GM18951 (cell line): ENCODE measurements around the gene HIPK2.

Experiments
- POLR2A ChIP-seq: IDR thresholded peaks from 4 replicates; pipeline ENCODE4 v1.6.1; 2011; ENCODE audit warnings: mild to moderate bottlenecking; ENCODE audit not compliant: insufficient read length, insufficient read depth; ENCODE audit errors: extremely low read depth
- in situ Hi-C: fragments of 300-500 bp; cut with MboI; formaldehyde crosslinking; loops from one replicate; pipeline ENCODE4 v1.12.0; 2022; ENCODE audit warnings: low sequenced_read_pairs, mixed read lengths, inconsistent platforms; ENCODE audit not compliant: unreplicated experiment

The HIPK2 gene

GRCh38 chr7:139648391-139648861 lies 129.4 kb downstream of the HIPK2 start:
- in situ Hi-C loops = loop anchor here (10.0 kb wide), 2 partner anchors 126 to 356 kb away; partner anchors contain the start of gene HIPK2
- no peak for TF ChIP-seq POLR2A

GRCh38 chr7:139647814-139648390 lies 129.9 kb downstream of the HIPK2 start:
- no peak for TF ChIP-seq POLR2A
- in situ Hi-C loops = loop anchor here (10.0 kb wide), 2 partner anchors 127 to 357 kb away; partner anchors contain the start of gene HIPK2

DNA sequence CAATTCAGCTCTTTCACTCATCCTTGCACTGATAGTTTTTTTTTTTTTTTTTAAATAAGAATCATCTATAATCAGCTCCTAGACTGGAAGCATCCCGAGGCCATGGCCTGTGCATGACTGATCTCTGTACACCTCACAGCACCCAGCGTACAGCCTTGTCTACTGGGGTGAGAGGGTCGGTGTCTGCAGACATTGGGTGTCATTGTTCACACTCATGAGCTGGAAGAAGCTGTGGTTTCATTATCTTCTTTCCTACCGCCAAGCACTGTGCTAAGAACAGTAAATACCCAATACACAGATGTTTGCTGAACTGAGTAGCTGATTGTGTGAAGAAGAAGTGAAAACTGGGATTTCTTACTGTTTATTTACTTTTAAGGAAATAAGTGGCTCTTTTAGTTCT lies 130.7 kb downstream of the HIPK2 start:
- in situ Hi-C loops = loop anchor here (10.0 kb wide), 2 partner anchors 128 to 358 kb away; partner anchors contain the start of gene HIPK2
- no peak for TF ChIP-seq POLR2A

GRCh38 chr7:139646566-139646965 lies 131.2 kb downstream of the HIPK2 start:
- TF ChIP-seq POLR2A = no peak
- in situ Hi-C loops = loop anchor here (10.0 kb wide), 2 partner anchors 128 to 358 kb away; partner anchors contain the start of gene HIPK2

- in situ Hi-C loops = loop anchor here (10.0 kb wide), 2 partner anchors 129 to 359 kb away; partner anchors contain the start of gene HIPK2
- TF ChIP-seq POLR2A = no peak
These were observed 131.9 kb downstream of the HIPK2 start for GRCh38 chr7:139645572-139646523.

- TF ChIP-seq POLR2A = no peak
- in situ Hi-C loops = loop anchor here (10.0 kb wide), 2 partner anchors 131 to 361 kb away; partner anchors contain the start of gene HIPK2
These were observed 133.7 kb downstream of the HIPK2 start for GRCh38 chr7:139643951-139644585.

GRCh38 chr7:139642283-139642682 lies 135.5 kb downstream of the HIPK2 start:
- in situ Hi-C loops = loop anchor here (10.0 kb wide), 2 partner anchors 133 to 363 kb away; partner anchors contain the start of gene HIPK2
- TF ChIP-seq POLR2A = no peak

DNA sequence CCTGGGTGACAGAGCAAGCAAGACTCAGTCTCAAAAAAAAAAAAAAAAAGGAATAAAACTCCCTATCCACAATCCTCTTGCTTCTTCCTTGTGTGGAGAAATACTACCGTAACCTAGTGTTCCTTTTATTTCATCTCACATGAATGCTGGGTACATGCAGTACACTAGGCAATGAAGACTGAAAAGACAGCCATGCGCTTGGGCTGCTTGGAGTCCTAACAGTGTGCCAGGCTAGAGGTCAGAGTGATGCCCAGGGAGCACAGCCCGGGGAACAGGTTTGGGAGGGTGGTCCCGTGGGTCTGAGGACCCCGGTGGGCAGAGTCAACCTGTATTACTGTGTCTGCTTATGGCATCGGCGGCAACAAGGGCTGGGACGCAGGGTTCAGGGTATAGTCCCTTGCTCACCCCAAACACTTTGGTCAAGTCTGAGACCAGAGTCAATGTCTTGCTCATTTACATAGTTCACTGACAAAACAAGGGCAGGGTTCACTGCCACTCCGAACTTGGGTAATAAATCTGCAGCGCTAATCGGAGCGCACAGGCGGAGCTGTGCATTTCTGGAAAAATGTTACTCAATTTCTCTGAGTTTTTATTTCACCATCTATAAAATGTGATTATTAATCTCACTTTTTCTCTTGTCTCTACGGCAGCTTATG lies 136.3 kb downstream of the HIPK2 start:
- TF ChIP-seq POLR2A = no peak
- in situ Hi-C loops = loop anchor here (10.0 kb wide), 2 partner anchors 133 to 363 kb away; partner anchors contain the start of gene HIPK2

DNA sequence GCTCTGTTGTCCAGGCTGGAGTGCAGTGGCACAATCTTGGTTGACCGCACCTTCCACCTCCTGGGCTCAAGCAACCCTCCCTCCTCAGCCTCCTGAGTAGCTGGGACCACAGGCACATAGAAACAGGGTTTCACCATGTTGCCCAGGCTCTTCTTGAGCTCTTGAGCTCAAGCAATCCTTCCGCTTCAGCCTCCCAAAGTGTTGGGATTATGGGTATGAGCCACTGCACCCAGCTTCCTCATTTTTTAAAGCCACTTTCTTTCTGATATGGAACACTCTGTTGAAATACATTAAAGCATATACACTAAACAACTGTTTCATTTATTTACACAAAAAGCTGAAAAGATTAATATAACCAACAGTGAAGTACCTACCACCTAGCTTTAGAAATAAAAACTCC lies 137.1 kb downstream of the HIPK2 start:
- in situ Hi-C loops = loop anchor here (10.0 kb wide), 2 partner anchors 134 to 364 kb away; partner anchors contain the start of gene HIPK2
- TF ChIP-seq POLR2A = no peak

- no peak for TF ChIP-seq POLR2A
- in situ Hi-C loops = no loop called here
These were observed 138.2 kb downstream of the HIPK2 start for GRCh38 chr7:139639563-139639962.

DNA sequence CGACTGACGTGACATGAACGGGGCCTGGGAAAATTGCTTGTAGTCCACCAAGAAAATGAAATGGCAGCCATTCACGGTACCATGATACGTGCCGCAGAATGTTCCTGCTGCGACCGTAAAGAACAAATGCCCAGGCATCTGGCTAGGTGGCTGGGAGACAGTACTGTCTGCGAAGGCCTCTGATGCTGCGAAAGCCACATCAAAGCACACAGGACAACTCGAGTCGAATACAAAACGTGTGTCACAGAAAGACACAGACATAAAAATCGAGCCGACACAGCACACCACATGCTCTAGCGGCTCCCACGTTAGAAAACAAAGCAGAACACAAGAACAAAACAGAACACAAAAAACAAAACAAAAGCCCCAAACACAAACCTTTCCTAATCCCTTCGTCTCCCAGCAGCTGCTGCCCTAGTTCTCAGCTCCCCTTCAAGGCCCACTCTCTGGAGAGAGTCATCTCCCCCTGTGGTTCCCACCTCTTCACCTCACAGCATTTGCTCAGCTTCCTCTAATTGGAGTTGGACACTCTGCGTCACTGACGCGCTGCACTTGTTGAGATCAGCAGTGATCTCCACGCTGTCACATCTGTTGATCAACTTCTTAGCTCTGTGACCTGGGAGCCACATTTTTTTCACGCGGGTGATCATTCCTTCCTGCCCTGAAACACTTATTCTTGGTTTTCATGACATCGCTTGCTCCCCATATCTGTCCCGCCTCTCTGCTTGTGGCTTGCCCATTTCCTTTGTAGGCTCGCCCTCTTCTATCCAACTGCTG lies 142.1 kb downstream of the HIPK2 start:
- in situ Hi-C loops = no loop called here

More for the DNA sequence above, 142.1 kb downstream of the HIPK2 start:
- TF ChIP-seq POLR2A = no peak
